Subcutaneous adipose tissue (tissue), 4 donors: Measurements from ENCODE around the gene CTAG1B. TPM values are rescaled to one million over a fixed set of nuclear protein-coding genes. Genes with fewer than 3 reads are reported as not detected.
"Not testable (repeated sequence)": the region's sequence is repeated elsewhere in the genome, so short reads cannot be mapped to it uniquely, and the experiment has no call there.

Experiments
- CTCF ChIP-seq: fragments of 450-650 bp; IDR thresholded peaks from one replicate; pipeline ENCODE4 v1.5.1; 2016; ENCODE audit warnings: low read depth, mild to moderate bottlenecking, control low read depth, antibody characterized with exemption, moderate library complexity
- small RNA-seq: library from RNA; depleted of rRNA; stranded (forward); fragments of <200 nt; gene quantifications from one replicate; pipeline ENCODE3, GENCODE V24; 2016
- total RNA-seq, 4 donors: library from RNA; depleted of rRNA; stranded (reverse); fragments of >200 nt; gene quantifications; one replicate each; pipeline ENCODE4 v1.1.0, GENCODE V29; 2016

CTAG1B gene
- total RNA-seq, 4 donors from 2014 or later: not detected

- TF ChIP-seq CTCF: no peak
Measured at GRCh38 chrX:154594491-154594890, 24.6 kb downstream of the CTAG1B start.

GRCh38 chrX:154593201-154593600, 25.9 kb downstream of the CTAG1B start:
- no peak for TF ChIP-seq CTCF

- TF ChIP-seq CTCF: no peak
Measured at GRCh38 chrX:154592505-154592904, 26.6 kb downstream of the CTAG1B start.

GRCh38 chrX:154584585-154585183, 34.4 kb downstream of the CTAG1B start, which contains the start of gene CTAG1A:
CTAG1A (plus strand) TSS chrX:154585133; CDS start chrX:154585207, 74 bp downstream.
- TF ChIP-seq CTCF: not testable (repeated sequence)

Small RNA genes lying within 50 kb of the gene (small RNA-seq; reads per million reads assigned to genes)
- gene AC244090.1: not detected
- gene AC244107.2: not detected

Other genes starting within 250 kb of the CTAG1B start
- gene FLNA, start 244.6 kb downstream of the CTAG1B start, total RNA-seq: 1,000 to 10,000 TPM in 1 of 4 donors, 100 to 1,000 TPM in 3; 462 to 1,045 (median 723) TPM
- gene EMD, start 240.0 kb downstream of the CTAG1B start, total RNA-seq: 10 to 100 TPM; 27.6 to 37.9 (median 30.2) TPM
- gene RPL10, start 220.9 kb downstream of the CTAG1B start, total RNA-seq: 1,000 to 10,000 TPM; 3,672 to 6,817 (median 5,466) TPM
- gene DNASE1L1, start 210.0 kb downstream of the CTAG1B start, total RNA-seq: 10 to 100 TPM; 22.2 to 42.8 (median 38.0) TPM
- 100 to 1,000 TPM in 1 of 4 donors, 10 to 100 TPM in 3; 23.5 to 102 (median 40.7) TPM for gene TAFAZZIN, start 207.7 kb downstream of the CTAG1B start, total RNA-seq
- gene ATP6AP1, start 190.6 kb downstream of the CTAG1B start, total RNA-seq: 10 to 100 TPM; 33.6 to 94.5 (median 43.9) TPM
- 10 to 100 TPM; 45.3 to 89.7 (median 61.6) TPM for gene GDI1, start 182.1 kb downstream of the CTAG1B start, total RNA-seq
- gene FAM50A, start 175.1 kb downstream of the CTAG1B start, total RNA-seq: 100 to 1,000 TPM in 2 of 4 donors, 10 to 100 TPM in 2; 37.3 to 104 (median 78.3) TPM
- 10 to 100 TPM in 3 of 4 donors, 1 to 10 TPM in 1; 5.6 to 17.9 (median 11.6) TPM for gene PLXNA3, start 161.0 kb downstream of the CTAG1B start, total RNA-seq
- gene LAGE3, start 140.0 kb downstream of the CTAG1B start, total RNA-seq: 10 to 100 TPM in 3 of 4 donors, 1 to 10 TPM in 1; 5.7 to 17.0 (median 14.9) TPM
- 10 to 100 TPM; 26.7 to 32.6 (median 30.1) TPM for gene UBL4A, start 132.7 kb downstream of the CTAG1B start, total RNA-seq
- 10 to 100 TPM in 3 of 4 donors, 1 to 10 TPM in 1; 8.2 to 18.3 (median 15.9) TPM for gene SLC10A3, start 128.7 kb downstream of the CTAG1B start, total RNA-seq
- 10 to 100 TPM; 10.1 to 49.7 (median 38.3) TPM for gene FAM3A, start 103.0 kb downstream of the CTAG1B start, total RNA-seq
- gene G6PD, start 72.4 kb downstream of the CTAG1B start, total RNA-seq: 10 to 100 TPM; 37.2 to 90.6 (median 46.5) TPM
- 10 to 100 TPM in 2 of 4 donors, 1 to 10 TPM in 2; 8.5 to 19.0 (median 11.4) TPM for gene IKBKG, start 71.7 kb downstream of the CTAG1B start, total RNA-seq
- gene CTAG1A, start 34.1 kb downstream of the CTAG1B start, total RNA-seq: not detected
- not detected for gene CTAG2, start 34.3 kb upstream of the CTAG1B start, total RNA-seq
- 10 to 100 TPM in 2 of 4 donors, 1 to 10 TPM in 2; 8.6 to 18.9 (median 13.0) TPM for gene GAB3, start 131.8 kb upstream of the CTAG1B start, total RNA-seq
- 10 to 100 TPM; 23.3 to 65.7 (median 42.1) TPM for gene DKC1, start 143.6 kb upstream of the CTAG1B start, total RNA-seq
- gene MPP1, start 186.2 kb upstream of the CTAG1B start, total RNA-seq: 100 to 1,000 TPM in 1 of 4 donors, 10 to 100 TPM in 3; 40.9 to 106 (median 55.3) TPM
- gene SMIM9, start 215.4 kb upstream of the CTAG1B start, total RNA-seq: not detected